Liver (tissue), 3 donors: ENCODE data around the gene PRKCH.

ENCODE experiments used
- EGR1 ChIP-seq, 2 donors: IDR thresholded peaks; 2 replicates each; pipeline ENCODE4 v1.6.1; 2016 to 2018; ENCODE audit warnings: antibody characterized with exemption in 2 of 2, low read depth in 2 of 2
- GABPA ChIP-seq, 2 donors: IDR thresholded peaks in 1 of 2; conservative IDR thresholded peaks in 1 of 2; 2 replicates each; pipeline ENCODE4 v1.6.1; 2016; ENCODE audit warnings: antibody characterized with exemption in 2 of 2, mild to moderate bottlenecking in 1 of 2, moderate library complexity in 1 of 2
- JUND ChIP-seq, 2 donors: IDR thresholded peaks; 2 replicates each; pipeline ENCODE4 v1.6.1; 2016; ENCODE audit warnings: antibody characterized with exemption in 2 of 2
- RAD21 ChIP-seq, 2 donors: IDR thresholded peaks; 2 replicates each; pipeline ENCODE4 v1.6.1; 2016; ENCODE audit warnings: antibody characterized with exemption in 2 of 2, mild to moderate bottlenecking in 2 of 2
- RXRA ChIP-seq, 2 donors: IDR thresholded peaks; 2 replicates each; pipeline ENCODE4 v1.6.1; 2017 to 2018; ENCODE audit warnings: antibody characterized with exemption in 2 of 2, mild to moderate bottlenecking in 1 of 2
- TAF1 ChIP-seq: conservative IDR thresholded peaks from 2 replicates; pipeline ENCODE4 v1.6.1; 2016; ENCODE audit warnings: antibody characterized with exemption, mild to moderate bottlenecking
- TF ChIP-seq, protein P1 (sequence below): fragments of 150-350 bp; IDR thresholded peaks from 2 replicates; pipeline ENCODE4 v1.5.1; 2017; ENCODE audit warnings: improper control_type of control experiment, low read depth, low read length; ENCODE audit not compliant: missing input control
- TF ChIP-seq, protein P2 (sequence below): IDR thresholded peaks from 2 replicates; pipeline ENCODE4 v1.6.1; 2016; ENCODE audit warnings: antibody characterized with exemption
- TF ChIP-seq, protein P3 (sequence below): IDR thresholded peaks from 2 replicates; pipeline ENCODE4 v1.6.1; 2016; ENCODE audit warnings: antibody characterized with exemption
- donor health status: healthy.
- donor health status: healthy.

DNA sequence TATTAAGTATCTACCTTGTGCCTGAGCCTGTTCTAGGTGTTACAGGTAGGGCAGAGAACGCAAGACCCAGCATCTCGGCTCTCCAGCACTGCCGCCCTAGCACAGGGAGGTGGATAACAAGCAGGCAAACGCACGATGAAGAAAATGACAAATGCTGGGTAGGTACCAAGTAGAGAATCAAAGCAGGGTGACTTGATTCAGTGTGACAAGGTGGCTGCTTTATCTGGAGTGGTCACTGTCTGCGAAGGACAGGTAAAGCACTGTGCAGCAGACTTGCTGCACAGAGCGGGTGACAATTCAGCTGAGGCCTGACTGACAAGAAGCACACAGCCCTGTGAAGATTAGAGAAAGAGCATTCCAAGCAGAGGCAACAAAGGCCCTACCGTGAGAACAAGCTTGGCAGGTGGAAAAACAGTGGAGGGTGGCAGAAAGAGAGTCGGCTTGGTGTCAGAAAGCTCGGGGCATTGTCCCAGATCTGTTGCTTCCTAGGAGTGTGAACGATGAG lies 12.9 kb downstream of the PRKCH start:
- TF ChIP-seq, protein P1, sequence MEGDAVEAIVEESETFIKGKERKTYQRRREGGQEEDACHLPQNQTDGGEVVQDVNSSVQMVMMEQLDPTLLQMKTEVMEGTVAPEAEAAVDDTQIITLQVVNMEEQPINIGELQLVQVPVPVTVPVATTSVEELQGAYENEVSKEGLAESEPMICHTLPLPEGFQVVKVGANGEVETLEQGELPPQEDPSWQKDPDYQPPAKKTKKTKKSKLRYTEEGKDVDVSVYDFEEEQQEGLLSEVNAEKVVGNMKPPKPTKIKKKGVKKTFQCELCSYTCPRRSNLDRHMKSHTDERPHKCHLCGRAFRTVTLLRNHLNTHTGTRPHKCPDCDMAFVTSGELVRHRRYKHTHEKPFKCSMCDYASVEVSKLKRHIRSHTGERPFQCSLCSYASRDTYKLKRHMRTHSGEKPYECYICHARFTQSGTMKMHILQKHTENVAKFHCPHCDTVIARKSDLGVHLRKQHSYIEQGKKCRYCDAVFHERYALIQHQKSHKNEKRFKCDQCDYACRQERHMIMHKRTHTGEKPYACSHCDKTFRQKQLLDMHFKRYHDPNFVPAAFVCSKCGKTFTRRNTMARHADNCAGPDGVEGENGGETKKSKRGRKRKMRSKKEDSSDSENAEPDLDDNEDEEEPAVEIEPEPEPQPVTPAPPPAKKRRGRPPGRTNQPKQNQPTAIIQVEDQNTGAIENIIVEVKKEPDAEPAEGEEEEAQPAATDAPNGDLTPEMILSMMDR, result no peak
- TF ChIP-seq TAF1 (no peak), JUND (IDR thresholded peaks at IDR 0.05) (no peak), EGR1 (IDR thresholded peaks at IDR 0.05; ENCODE audit: low read depth in 2 of 2) (no peak), RAD21 (IDR thresholded peaks at IDR 0.05) (no peak), RXRA (IDR thresholded peaks at IDR 0.05) (no peak), GABPA (IDR thresholded peaks at IDR 0.05 in 1 of 2, conservative IDR thresholded peaks at IDR 0.05 in 1 of 2) (no peak)
- TF ChIP-seq, protein P2, sequence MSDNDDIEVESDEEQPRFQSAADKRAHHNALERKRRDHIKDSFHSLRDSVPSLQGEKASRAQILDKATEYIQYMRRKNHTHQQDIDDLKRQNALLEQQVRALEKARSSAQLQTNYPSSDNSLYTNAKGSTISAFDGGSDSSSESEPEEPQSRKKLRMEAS, result no peak
- TF ChIP-seq, protein P3, sequence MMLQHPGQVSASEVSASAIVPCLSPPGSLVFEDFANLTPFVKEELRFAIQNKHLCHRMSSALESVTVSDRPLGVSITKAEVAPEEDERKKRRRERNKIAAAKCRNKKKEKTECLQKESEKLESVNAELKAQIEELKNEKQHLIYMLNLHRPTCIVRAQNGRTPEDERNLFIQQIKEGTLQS, result no peak
